Osteocyte (in vitro differentiated cells): ENCODE data around the gene ATG14. TPM values are rescaled to one million over a fixed set of nuclear protein-coding genes. Genes with fewer than 3 reads are reported as not detected.
"Not testable (repeated sequence)": the region's sequence is repeated elsewhere in the genome, so short reads cannot be mapped to it uniquely, and the experiment has no call there.

Source experiments
- DNase-seq: peaks from one replicate; pipeline ENCODE4 v3.0.0; 2021; ENCODE audit warnings: mixed read lengths; ENCODE audit not compliant: unreplicated experiment; ENCODE audit errors: extremely low spot score
- H3K27ac Mint-ChIP-seq: one replicate; pipeline ENCODE4 v1.8.0; 2021; ENCODE audit warnings: mild to moderate bottlenecking, mixed read lengths; ENCODE audit not compliant: unreplicated experiment
- H3K27me3 Mint-ChIP-seq: one replicate; pipeline ENCODE4 v1.8.0; 2021; ENCODE audit warnings: mixed read lengths; ENCODE audit not compliant: unreplicated experiment
- H3K36me3 Mint-ChIP-seq: one replicate; pipeline ENCODE4 v1.8.0; 2021; ENCODE audit warnings: mixed read lengths; ENCODE audit not compliant: unreplicated experiment
- H3K4me1 Mint-ChIP-seq: one replicate; pipeline ENCODE4 v1.8.0; 2021; ENCODE audit warnings: mixed read lengths; ENCODE audit not compliant: unreplicated experiment
- H3K4me3 Mint-ChIP-seq: one replicate; pipeline ENCODE4 v1.8.0; 2021; ENCODE audit warnings: mild to moderate bottlenecking, moderate library complexity, mixed read lengths; ENCODE audit not compliant: unreplicated experiment
- H3K9me3 Mint-ChIP-seq: one replicate; pipeline ENCODE4 v1.8.0; 2021; ENCODE audit warnings: mixed read lengths; ENCODE audit not compliant: unreplicated experiment
- CTCF ChIP-seq: fragments of 200-600 bp; sonication (generic); IDR thresholded peaks from 2 replicates; pipeline ENCODE4 v1.5.0; 2021; ENCODE audit warnings: antibody characterized with exemption, mild to moderate bottlenecking, moderate library complexity
- total RNA-seq: library from RNA; stranded (reverse); gene quantifications from 2 replicates; pipeline ENCODE4 v1.2.1, GENCODE V29; 2021

The ATG14 gene
- total RNA-seq, 1 donor from 2014 or later, result 13.8 TPM

- Mint-ChIP-seq H3K27ac (no peak overlapping the region), H3K4me1 (peaks cover 2% of the 10 kb centered on the region), H3K9me3 (no peaks in the 10 kb centered on the region), H3K36me3 (peaks cover 11% of the 10 kb centered on the region), H3K27me3 (no peaks in the 10 kb centered on the region), H3K4me3 (no peak overlapping the region)
- DNase-seq, result peak; percentile 7
- TF ChIP-seq CTCF, result no peak
These were observed 62.7 kb downstream of the ATG14 start for GRCh38 chr14:55348766-55349453.

- H3K4me1 Mint-ChIP-seq, result peaks cover 2% of the 10 kb centered on the region
- peaks cover 11% of the 10 kb centered on the region for H3K36me3 Mint-ChIP-seq
- TF ChIP-seq CTCF, result no peak
- no peaks in the 10 kb centered on the region for H3K9me3 Mint-ChIP-seq
- H3K27ac Mint-ChIP-seq, result no peak overlapping the region
- no peaks in the 10 kb centered on the region for H3K27me3 Mint-ChIP-seq
- no peak overlapping the region for H3K4me3 Mint-ChIP-seq
- DNase-seq, result no peak
These were observed 63.9 kb downstream of the ATG14 start for GRCh38 chr14:55347748-55348147.

- Mint-ChIP-seq H3K36me3 (peaks cover 8% of the 10 kb centered on the region), H3K4me3 (no peak overlapping the region), H3K9me3 (no peaks in the 10 kb centered on the region), H3K4me1 (peaks cover 2% of the 10 kb centered on the region), H3K27me3 (no peaks in the 10 kb centered on the region), H3K27ac (no peak overlapping the region)
- peak; percentile 8 for DNase-seq
- TF ChIP-seq CTCF, result no peak
These were observed 64.6 kb downstream of the ATG14 start for GRCh38 chr14:55347040-55347439.

GRCh38 chr14:55344582-55345163, 67.0 kb downstream of the ATG14 start:
- peak; percentile 23 for DNase-seq
- not testable (repeated sequence) for H3K27ac Mint-ChIP-seq, H3K36me3 Mint-ChIP-seq, H3K9me3 Mint-ChIP-seq, H3K4me3 Mint-ChIP-seq, H3K27me3 Mint-ChIP-seq, H3K4me1 Mint-ChIP-seq

GRCh38 chr14:55341781-55342180, 69.8 kb downstream of the ATG14 start:
- H3K4me3 Mint-ChIP-seq, result no peak overlapping the region
- TF ChIP-seq CTCF, result no peak
- no peaks in the 10 kb centered on the region for H3K36me3 Mint-ChIP-seq
- no peaks in the 10 kb centered on the region for H3K27me3 Mint-ChIP-seq
- peaks cover 6% of the 10 kb centered on the region for H3K4me1 Mint-ChIP-seq
- no peak for DNase-seq
- H3K9me3 Mint-ChIP-seq, result no peaks in the 10 kb centered on the region
- H3K27ac Mint-ChIP-seq, result no peak overlapping the region
